ENCODE data around the gene VASH2.
A peak's percentile ranks its signal among the peaks of the same experiment; 100 is the strongest.
"Not testable (repeated sequence)": the region's sequence is repeated elsewhere in the genome, so short reads cannot be mapped to it uniquely, and the experiment has no call there.

Gene VASH2

GRCh38 chr1:212982430-212983152, 32.2 kb downstream of the VASH2 start:
- peak; percentile 28 for DNase-seq

GRCh38 chr1:212983482-212983881, 33.1 kb downstream of the VASH2 start:
- no peak for DNase-seq

DNA sequence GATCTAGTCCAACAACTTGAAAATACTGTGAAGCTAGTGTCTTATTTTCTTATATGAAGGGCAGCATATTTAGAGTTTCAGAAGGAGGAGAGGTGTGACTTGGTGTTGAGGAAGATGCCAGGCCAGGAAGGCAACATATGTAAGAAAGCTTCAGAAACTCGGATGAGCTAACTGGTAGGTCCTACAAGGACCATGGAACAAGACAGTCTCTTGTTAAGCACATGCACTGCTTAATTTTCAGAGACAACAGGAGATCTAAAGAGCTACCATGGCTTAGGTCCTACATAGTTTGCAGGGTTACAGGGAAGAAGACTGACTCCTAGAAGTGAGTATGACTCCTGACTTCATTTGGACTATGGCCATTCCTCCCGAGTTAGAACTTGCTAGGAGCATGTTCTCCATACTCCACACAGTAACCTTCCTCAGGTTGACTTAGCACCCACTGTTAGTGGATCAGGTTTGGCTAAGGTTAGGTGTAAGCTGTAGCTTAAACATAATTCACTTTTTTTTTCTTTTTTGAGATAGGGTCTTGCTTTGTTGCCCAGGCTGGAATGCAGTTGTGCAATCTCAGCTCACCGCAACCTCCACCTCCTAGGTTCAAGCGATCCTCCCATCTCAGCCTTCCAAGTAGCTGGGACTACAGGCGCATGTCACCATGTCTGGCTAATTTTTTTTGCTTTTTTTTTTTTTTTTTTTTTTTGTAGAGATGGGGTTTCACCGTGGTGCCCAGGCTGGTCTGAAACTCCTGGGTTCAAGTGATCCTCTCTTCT, 34.4 kb downstream of the VASH2 start:
- no peak for DNase-seq

- DNase-seq, result no peak
These were observed 36.2 kb downstream of the VASH2 start for GRCh38 chr1:212986551-212986950.

GRCh38 chr1:212987702-212988322, 37.5 kb downstream of the VASH2 start:
- no peak for DNase-seq

DNA sequence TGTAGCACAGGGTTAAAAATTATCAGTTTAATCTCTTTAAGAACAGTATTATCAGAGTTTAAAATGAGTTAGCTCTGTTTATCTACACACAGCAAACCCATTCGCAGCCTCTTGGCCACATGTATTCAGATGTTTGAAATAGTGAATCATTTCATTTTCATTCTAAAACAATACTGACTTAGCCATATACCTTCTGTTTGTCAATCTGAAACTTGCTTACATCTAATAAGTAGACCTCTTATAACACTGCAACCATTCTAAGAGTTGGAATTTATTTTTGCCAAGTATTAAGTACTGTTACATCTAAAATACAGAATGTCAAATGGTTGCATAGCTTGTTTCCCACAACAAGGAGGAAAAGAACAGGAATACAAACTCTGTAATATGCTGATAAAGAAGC, 39.9 kb downstream of the VASH2 start:
- no peak for DNase-seq

DNA sequence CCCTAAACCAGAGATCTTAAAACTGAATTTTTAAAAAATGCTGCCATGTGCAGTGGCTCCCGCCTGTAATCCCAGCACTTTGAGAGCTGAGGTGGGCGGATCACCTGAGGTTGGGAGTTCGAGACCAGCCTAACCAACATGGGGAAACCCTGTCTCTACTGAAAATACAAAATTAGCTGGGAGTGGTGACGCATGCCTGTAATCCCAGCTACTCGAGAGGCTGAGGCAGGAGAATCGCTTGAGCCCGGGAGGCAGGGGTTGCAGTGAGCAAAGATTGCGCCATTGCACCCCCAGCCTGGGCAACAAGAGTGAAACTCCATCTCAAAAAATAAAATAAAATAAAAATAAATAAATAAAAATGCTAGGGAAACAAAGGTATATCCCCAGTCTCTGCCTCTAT, 43.6 kb downstream of the VASH2 start:
- DNase-seq, result not testable (repeated sequence)

- DNase-seq, result no peak
These were observed 44.6 kb downstream of the VASH2 start for GRCh38 chr1:212994926-212995325.

DNA sequence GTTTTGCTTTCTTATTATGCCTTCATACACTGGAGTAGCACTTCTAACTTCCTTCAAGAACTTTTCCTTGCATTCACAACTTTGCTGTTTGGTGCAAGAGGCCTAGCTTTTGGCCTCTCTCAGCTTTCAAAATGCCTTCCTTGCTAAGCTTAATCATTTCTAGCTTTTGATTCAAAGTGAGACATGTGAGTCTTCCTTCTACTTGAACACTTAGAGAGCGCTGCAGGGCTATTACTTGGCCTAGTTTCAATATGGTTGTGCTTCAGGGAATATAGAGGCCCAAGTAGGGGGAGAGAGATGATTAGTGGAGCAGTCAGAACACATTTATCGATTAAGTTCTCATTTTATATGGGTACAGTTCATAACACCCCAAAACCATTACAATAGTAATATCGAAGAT, 52.9 kb downstream of the VASH2 start:
- no peak for DNase-seq

GRCh38 chr1:213008564-213008963, 58.2 kb downstream of the VASH2 start:
- no peak for DNase-seq

DNA sequence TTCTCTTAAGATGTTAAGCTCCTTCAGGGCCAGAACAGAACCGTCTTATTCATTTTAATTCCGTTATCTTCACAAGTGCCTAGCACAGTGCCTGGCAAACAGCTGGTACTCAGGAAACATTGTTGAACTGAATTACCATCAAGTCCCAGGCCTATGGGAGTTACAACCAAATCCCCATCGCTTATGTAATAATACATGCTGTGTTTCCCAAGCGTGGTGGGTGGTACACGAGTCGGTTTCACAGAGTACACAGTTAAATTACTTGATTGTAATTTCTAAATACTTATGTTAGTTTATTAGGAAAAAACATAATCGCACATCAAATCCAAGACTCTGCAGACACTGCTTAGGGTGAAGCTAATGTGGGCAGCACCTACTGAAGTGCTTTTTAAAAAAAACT, 64.3 kb downstream of the VASH2 start:
- DNase-seq, result peak; percentile 45

GRCh38 chr1:213015099-213016050, 65.0 kb downstream of the VASH2 start, which contains the start of gene ANGEL2:
Gene ANGEL2, minus strand, starts transcription at chr1:213015867. Its CDS starts 196 bp downstream, at chr1:213015671.
- DNase-seq, result peak; percentile 99

GRCh38 chr1:213017447-213018273, 67.3 kb downstream of the VASH2 start:
- peak; percentile 17 for DNase-seq

DNA sequence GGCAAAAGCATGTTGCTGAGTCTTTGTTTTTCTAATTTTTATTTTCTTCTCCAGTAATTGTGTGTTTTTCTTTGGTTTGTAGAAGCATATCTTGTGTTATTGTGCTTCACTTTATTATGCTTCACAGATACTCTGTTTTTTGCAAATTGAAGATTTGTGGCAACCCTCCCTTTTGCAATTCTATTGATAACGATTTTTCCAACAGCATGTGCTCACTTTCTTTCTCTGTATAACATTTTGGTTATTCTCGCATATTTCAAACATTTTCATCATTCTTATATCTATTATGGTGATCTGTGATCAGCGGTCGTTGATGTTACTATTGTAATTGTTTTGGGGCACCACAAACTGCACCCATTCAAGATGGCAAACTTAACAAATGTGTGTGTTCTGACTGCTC, 69.1 kb downstream of the VASH2 start:
- DNase-seq, result no peak

GRCh38 chr1:213020016-213020415, 69.7 kb downstream of the VASH2 start:
- no peak for DNase-seq

DNA sequence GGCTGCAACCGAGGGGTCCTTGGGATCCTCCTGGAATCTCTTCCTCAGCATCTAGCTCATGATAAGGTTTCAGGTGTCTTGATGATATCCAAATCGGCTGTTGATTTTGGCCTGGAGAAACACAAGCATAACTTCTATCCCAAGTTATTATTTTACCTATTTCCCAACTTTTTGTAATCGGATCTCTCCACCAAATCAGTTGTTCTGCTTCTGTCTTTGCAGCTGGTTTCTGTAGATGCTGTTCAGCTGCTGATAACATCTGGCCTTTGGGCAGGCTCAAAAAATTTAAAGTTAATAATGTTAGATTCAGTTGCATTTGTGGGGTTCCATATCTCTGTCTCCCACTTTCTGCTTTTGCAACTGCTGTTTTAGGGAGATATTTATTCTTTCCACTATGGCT, 76.7 kb downstream of the VASH2 start:
- not testable (repeated sequence) for DNase-seq

- DNase-seq, result no peak
These were observed 82.3 kb downstream of the VASH2 start for GRCh38 chr1:213032651-213033050.

GRCh38 chr1:213034713-213035112, 84.4 kb downstream of the VASH2 start:
- no peak for DNase-seq

GRCh38 chr1:213035573-213035972, 85.2 kb downstream of the VASH2 start:
- no peak for DNase-seq

All from NCI-H69 (cell line).